ENCODE measurements around the gene SERPINA6.
"Not testable (repeated sequence)": the region's sequence is repeated elsewhere in the genome, so short reads cannot be mapped to it uniquely, and the experiment has no call there.

The SERPINA6 gene

DNA sequence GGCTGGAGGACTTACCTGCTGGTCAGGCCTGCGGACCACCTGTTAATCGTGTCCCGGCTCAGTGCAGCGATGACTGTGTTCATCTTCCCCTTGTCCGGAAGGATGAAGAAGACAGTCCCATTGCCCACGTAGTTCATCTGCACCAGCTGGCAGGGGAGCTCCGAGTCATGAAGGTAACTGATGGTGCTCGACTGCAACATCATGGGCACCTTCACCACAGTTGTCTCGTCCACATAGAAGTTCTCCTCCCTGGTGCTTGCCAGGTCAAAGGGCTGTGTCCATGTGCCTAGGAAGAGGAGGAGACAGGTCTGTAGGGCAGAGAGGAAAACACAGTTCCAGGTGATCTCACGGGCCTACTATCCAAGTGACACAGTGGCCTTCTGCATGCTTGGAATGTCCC, 13.4 kb downstream of the SERPINA6 start:
- H3K27me3 ChIP-seq (ENCODE audit: insufficient read depth, insufficient read length) = no peaks in the 10 kb centered on the region
- DNase-seq (ENCODE audit: low read depth, low spot score) = no peak
- H3K9ac ChIP-seq (ENCODE audit: insufficient read length, low read depth) = no peak overlapping the region
- H3K9me3 ChIP-seq (ENCODE audit: insufficient read depth, low read length) = peaks cover 15% of the 10 kb centered on the region
- no peak overlapping the region for H3K4me3 ChIP-seq (ENCODE audit: insufficient read length, low read depth)
- H3K36me3 ChIP-seq (ENCODE audit: insufficient read depth, insufficient read length, low read length) = no peaks in the 10 kb centered on the region
- H3K4me1 ChIP-seq (ENCODE audit: insufficient read depth, insufficient read length) = no peaks in the 10 kb centered on the region
- TF ChIP-seq SUZ12 (IDR thresholded peaks at IDR 0.05; ENCODE audit: extremely low read depth, insufficient read depth, insufficient read length) (no peak), YY1 (IDR thresholded peaks at IDR 0.05; ENCODE audit: insufficient read depth, insufficient read length) (no peak), ZNF274 (IDR thresholded peaks at IDR 0.05; ENCODE audit: low read depth, low read length) (no peak)

- Histone ChIP-seq H3K9ac (ENCODE audit: insufficient read length, low read depth) (no peak overlapping the region), H3K4me3 (ENCODE audit: insufficient read length, low read depth) (no peak overlapping the region), H3K9me3 (ENCODE audit: insufficient read depth, low read length) (peaks cover 15% of the 10 kb centered on the region), H3K36me3 (ENCODE audit: insufficient read depth, insufficient read length, low read length) (no peaks in the 10 kb centered on the region), H3K27me3 (ENCODE audit: insufficient read depth, insufficient read length) (no peaks in the 10 kb centered on the region), H3K4me1 (ENCODE audit: insufficient read depth, insufficient read length) (no peaks in the 10 kb centered on the region)
- peak; percentile 18 for DNase-seq (ENCODE audit: low read depth, low spot score)
- TF ChIP-seq ZNF274 (IDR thresholded peaks at IDR 0.05; ENCODE audit: low read depth, low read length) = no peak
- no peak for TF ChIP-seq SUZ12 (IDR thresholded peaks at IDR 0.05; ENCODE audit: extremely low read depth, insufficient read depth, insufficient read length)
- no peak for TF ChIP-seq YY1 (IDR thresholded peaks at IDR 0.05; ENCODE audit: insufficient read depth, insufficient read length)
Observed at GRCh38 chr14:94307410-94307992, 15.6 kb downstream of the SERPINA6 start.

- Histone ChIP-seq H3K9ac (ENCODE audit: insufficient read length, low read depth) (no peak overlapping the region), H3K36me3 (ENCODE audit: insufficient read depth, insufficient read length, low read length) (no peaks in the 10 kb centered on the region), H3K4me3 (ENCODE audit: insufficient read length, low read depth) (no peak overlapping the region), H3K4me1 (ENCODE audit: insufficient read depth, insufficient read length) (no peaks in the 10 kb centered on the region), H3K9me3 (ENCODE audit: insufficient read depth, low read length) (peaks cover 15% of the 10 kb centered on the region), H3K27me3 (ENCODE audit: insufficient read depth, insufficient read length) (no peaks in the 10 kb centered on the region)
- TF ChIP-seq SUZ12 (IDR thresholded peaks at IDR 0.05; ENCODE audit: extremely low read depth, insufficient read depth, insufficient read length) (no peak), YY1 (IDR thresholded peaks at IDR 0.05; ENCODE audit: insufficient read depth, insufficient read length) (no peak), ZNF274 (IDR thresholded peaks at IDR 0.05; ENCODE audit: low read depth, low read length) (no peak)
- DNase-seq (ENCODE audit: low read depth, low spot score) = no peak
Observed at GRCh38 chr14:94306047-94306978, 16.8 kb downstream of the SERPINA6 start.

GRCh38 chr14:94305620-94306019, 17.5 kb downstream of the SERPINA6 start:
- Histone ChIP-seq H3K9ac (ENCODE audit: insufficient read length, low read depth) (no peak overlapping the region), H3K9me3 (ENCODE audit: insufficient read depth, low read length) (peaks cover 15% of the 10 kb centered on the region), H3K36me3 (ENCODE audit: insufficient read depth, insufficient read length, low read length) (no peaks in the 10 kb centered on the region), H3K27me3 (ENCODE audit: insufficient read depth, insufficient read length) (no peaks in the 10 kb centered on the region), H3K4me1 (ENCODE audit: insufficient read depth, insufficient read length) (no peaks in the 10 kb centered on the region), H3K4me3 (ENCODE audit: insufficient read length, low read depth) (no peak overlapping the region)
- DNase-seq (ENCODE audit: low read depth, low spot score) = no peak
- no peak for TF ChIP-seq SUZ12 (IDR thresholded peaks at IDR 0.05; ENCODE audit: extremely low read depth, insufficient read depth, insufficient read length)

DNA sequence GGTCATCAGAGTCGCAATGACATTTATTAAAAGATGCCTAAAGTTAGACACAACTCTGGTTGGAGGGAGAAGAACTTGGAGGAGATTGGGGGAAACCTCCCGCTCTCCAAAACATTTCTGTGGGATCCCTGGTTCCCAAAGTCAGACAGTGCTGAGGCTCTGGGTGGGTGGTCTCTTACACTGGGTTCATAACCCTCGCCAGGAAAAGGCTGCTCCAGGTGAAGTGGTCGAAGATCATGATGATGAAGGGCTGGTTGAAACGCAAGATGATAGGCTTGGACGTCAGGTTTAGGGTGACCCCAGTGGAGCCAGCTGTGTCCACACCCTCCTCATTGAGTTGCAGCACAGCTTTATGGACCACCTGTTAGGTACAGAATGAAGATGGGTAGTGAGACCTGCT, 18.9 kb downstream of the SERPINA6 start:
- DNase-seq (ENCODE audit: low read depth, low spot score) = no peak
- no peaks in the 10 kb centered on the region for H3K4me1 ChIP-seq (ENCODE audit: insufficient read depth, insufficient read length)

GRCh38 chr14:94303111-94303510, 20.0 kb downstream of the SERPINA6 start:
- TF ChIP-seq SUZ12 (IDR thresholded peaks at IDR 0.05; ENCODE audit: extremely low read depth, insufficient read depth, insufficient read length) (no peak), YY1 (IDR thresholded peaks at IDR 0.05; ENCODE audit: insufficient read depth, insufficient read length) (no peak), ZNF274 (IDR thresholded peaks at IDR 0.05; ENCODE audit: low read depth, low read length) (no peak)
- Histone ChIP-seq H3K36me3 (ENCODE audit: insufficient read depth, insufficient read length, low read length) (no peaks in the 10 kb centered on the region), H3K9me3 (ENCODE audit: insufficient read depth, low read length) (peaks cover 10% of the 10 kb centered on the region), H3K4me1 (ENCODE audit: insufficient read depth, insufficient read length) (no peaks in the 10 kb centered on the region), H3K4me3 (ENCODE audit: insufficient read length, low read depth) (no peak overlapping the region), H3K9ac (ENCODE audit: insufficient read length, low read depth) (no peak overlapping the region), H3K27me3 (ENCODE audit: insufficient read depth, insufficient read length) (no peaks in the 10 kb centered on the region)
- no peak for DNase-seq (ENCODE audit: low read depth, low spot score)

More for the DNA sequence above, 18.9 kb downstream of the SERPINA6 start:
- no peaks in the 10 kb centered on the region for H3K27me3 ChIP-seq (ENCODE audit: insufficient read depth, insufficient read length)
- H3K4me3 ChIP-seq (ENCODE audit: insufficient read length, low read depth) = no peak overlapping the region
- H3K9me3 ChIP-seq (ENCODE audit: insufficient read depth, low read length) = peaks cover 15% of the 10 kb centered on the region
- TF ChIP-seq SUZ12 (IDR thresholded peaks at IDR 0.05; ENCODE audit: extremely low read depth, insufficient read depth, insufficient read length) (no peak), ZNF274 (IDR thresholded peaks at IDR 0.05; ENCODE audit: low read depth, low read length) (no peak), YY1 (IDR thresholded peaks at IDR 0.05; ENCODE audit: insufficient read depth, insufficient read length) (no peak)
- no peak overlapping the region for H3K9ac ChIP-seq (ENCODE audit: insufficient read length, low read depth)
- no peaks in the 10 kb centered on the region for H3K36me3 ChIP-seq (ENCODE audit: insufficient read depth, insufficient read length, low read length)

DNA sequence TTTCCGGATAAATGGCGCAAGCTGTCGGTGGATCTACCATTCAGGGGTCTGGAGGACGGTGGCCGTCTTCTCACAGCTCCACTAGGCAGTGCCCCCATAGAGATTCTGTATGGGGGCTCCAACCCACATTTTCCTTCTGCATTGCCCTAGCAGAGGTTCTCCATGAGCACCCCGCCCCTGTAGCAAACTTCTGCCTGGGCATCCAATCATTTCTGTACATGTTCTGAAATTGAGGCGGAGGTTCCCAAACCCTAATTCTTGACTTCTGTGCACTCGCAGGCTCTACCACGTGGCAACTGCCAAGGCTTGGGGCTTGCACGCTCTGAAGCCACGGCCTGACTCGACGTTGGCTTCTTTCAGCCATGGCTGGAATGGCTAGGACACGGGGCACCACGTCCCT, 25.0 kb downstream of the SERPINA6 start:
- no peaks in the 10 kb centered on the region for H3K4me1 ChIP-seq (ENCODE audit: insufficient read depth, insufficient read length)
- H3K4me3 ChIP-seq (ENCODE audit: insufficient read length, low read depth) = no peak overlapping the region
- H3K36me3 ChIP-seq (ENCODE audit: insufficient read depth, insufficient read length, low read length) = no peaks in the 10 kb centered on the region
- H3K9ac ChIP-seq (ENCODE audit: insufficient read length, low read depth) = no peak overlapping the region
- TF ChIP-seq ZNF274 (IDR thresholded peaks at IDR 0.05; ENCODE audit: low read depth, low read length) = no peak
- TF ChIP-seq SUZ12 (IDR thresholded peaks at IDR 0.05; ENCODE audit: extremely low read depth, insufficient read depth, insufficient read length) = no peak
- no peak for TF ChIP-seq YY1 (IDR thresholded peaks at IDR 0.05; ENCODE audit: insufficient read depth, insufficient read length)
- DNase-seq (ENCODE audit: low read depth, low spot score) = no peak
- H3K27me3 ChIP-seq (ENCODE audit: insufficient read depth, insufficient read length) = no peaks in the 10 kb centered on the region
- H3K9me3 ChIP-seq (ENCODE audit: insufficient read depth, low read length) = no peaks in the 10 kb centered on the region; the same call in 1 of the 2 replicates

DNA sequence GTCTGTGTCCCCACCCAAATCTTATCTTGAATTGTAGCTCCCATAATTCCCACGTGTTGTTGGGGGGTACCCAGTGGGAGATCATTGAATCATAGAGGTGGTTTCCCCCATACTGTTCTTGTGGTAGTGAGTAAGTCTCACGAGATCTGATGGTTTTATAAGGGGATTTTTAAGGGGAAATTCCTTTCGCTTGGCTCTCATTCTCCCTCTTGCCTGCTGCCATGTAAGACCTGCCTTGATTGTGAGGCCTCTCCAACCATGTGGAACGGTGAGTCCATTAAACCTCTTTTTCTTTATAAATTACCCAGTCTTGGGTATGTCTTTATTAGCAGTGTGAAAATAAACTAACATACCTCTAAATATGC, 27.0 kb downstream of the SERPINA6 start:
- H3K9ac ChIP-seq (ENCODE audit: insufficient read length, low read depth); H3K36me3 ChIP-seq (ENCODE audit: insufficient read depth, insufficient read length, low read length); H3K27me3 ChIP-seq (ENCODE audit: insufficient read depth, insufficient read length); DNase-seq (ENCODE audit: low read depth, low spot score); H3K4me1 ChIP-seq (ENCODE audit: insufficient read depth, insufficient read length); H3K4me3 ChIP-seq (ENCODE audit: insufficient read length, low read depth); H3K9me3 ChIP-seq (ENCODE audit: insufficient read depth, low read length): not testable (repeated sequence)

Measured in NT2/D1 (cell line).